GM18858 (cell line): ENCODE data around the gene MSH3.
"Not testable (repeated sequence)": the region's sequence is repeated elsewhere in the genome, so short reads cannot be mapped to it uniquely, and the experiment has no call there.

Experiments used
- ATAC-seq: cut with Tn5 transposase; IDR thresholded peaks from one replicate; pipeline ENCODE4 v1.9.1; 2021; ENCODE audit not compliant: unreplicated experiment

Gene MSH3

GRCh38 chr5:80884929-80885328 lies 230.5 kb downstream of the MSH3 start:
- ATAC-seq, result no peak

- no peak for ATAC-seq
These were observed 231.0 kb downstream of the MSH3 start for GRCh38 chr5:80885396-80886000.

- ATAC-seq, result no peak
These were observed 239.6 kb downstream of the MSH3 start for GRCh38 chr5:80894083-80894482.

- ATAC-seq, result no peak
These were observed 241.1 kb downstream of the MSH3 start for GRCh38 chr5:80895523-80895922.

- not testable (repeated sequence) for ATAC-seq
These were observed 248.2 kb downstream of the MSH3 start for GRCh38 chr5:80902624-80903023.

- no peak for ATAC-seq
These were observed 250.2 kb downstream of the MSH3 start for GRCh38 chr5:80904533-80905187.

GRCh38 chr5:80905405-80905804 lies 251.0 kb downstream of the MSH3 start:
- no peak for ATAC-seq

GRCh38 chr5:80912479-80912878 lies 258.0 kb downstream of the MSH3 start:
- ATAC-seq, result no peak

- no peak for ATAC-seq
These were observed 261.3 kb downstream of the MSH3 start for GRCh38 chr5:80915716-80916115.

GRCh38 chr5:80916676-80917075 lies 262.2 kb downstream of the MSH3 start:
- ATAC-seq, result no peak

GRCh38 chr5:80917631-80918030 lies 263.2 kb downstream of the MSH3 start:
- ATAC-seq, result no peak

- ATAC-seq, result no peak
These were observed 265.3 kb downstream of the MSH3 start for GRCh38 chr5:80919678-80920196.

- no peak for ATAC-seq
These were observed 265.9 kb downstream of the MSH3 start for GRCh38 chr5:80920333-80920732.

GRCh38 chr5:80921026-80921425 lies 266.6 kb downstream of the MSH3 start:
- ATAC-seq, result no peak

GRCh38 chr5:80925931-80926330 lies 271.5 kb downstream of the MSH3 start:
- no peak for ATAC-seq
